Spinal cord (tissue), 10 donors: Measurements from ENCODE around the gene SLC16A14. TPM values are rescaled to one million over a fixed set of nuclear protein-coding genes. Genes with fewer than 3 reads are reported as not detected.

Experiments
- DNase-seq, 6 donors: peaks; one replicate each; pipeline versions ENCODE4 v3.0.0 to v3.0.0-alpha.2; 2013 to 2015; ENCODE audit warnings: low spot score in 6 of 6, low read depth in 4 of 6
- H3K27ac ChIP-seq: one replicate; pipeline ENCODE4 v1.5.1; 2013; ENCODE audit warnings: low read depth, low read length, control low read depth
- H3K27me3 ChIP-seq: one replicate; pipeline ENCODE4 v1.6.1; 2013; ENCODE audit warnings: low read length; ENCODE audit not compliant: control insufficient read depth, insufficient read depth
- H3K36me3 ChIP-seq: one replicate; pipeline ENCODE4 v1.6.1; 2013; ENCODE audit warnings: low read length; ENCODE audit not compliant: control insufficient read depth, insufficient read depth
- H3K4me1 ChIP-seq: one replicate; pipeline ENCODE4 v1.6.1; 2013; ENCODE audit warnings: low read length; ENCODE audit not compliant: control insufficient read depth, insufficient read depth
- H3K4me3 ChIP-seq: one replicate; pipeline ENCODE4 v1.5.1; 2013; ENCODE audit warnings: low read depth, low read length, control low read depth
- H3K9me3 ChIP-seq: one replicate; pipeline ENCODE4 v1.6.1; 2013; ENCODE audit warnings: low read length; ENCODE audit not compliant: control insufficient read depth, insufficient read depth
- WGBS: methylation state at CpG from one replicate; pipeline ENCODE4 v1.1.5; 2013; ENCODE audit warnings: missing lambda C conversion rate; ENCODE audit not compliant: insufficient coverage; 5-methylcytosine and 5-hydroxymethylcytosine counted together
- polyA plus RNA-seq, 2 donors: library from polyadenylated mRNA; unstranded; fragments of 120-200 nt; gene quantifications; one replicate each; pipeline ENCODE4 v1.2.1, GENCODE V29; 2013; ENCODE audit not compliant: insufficient read length in 2 of 2
- small RNA-seq: library from RNA; depleted of rRNA; stranded (forward); fragments of <200 nt; gene quantifications from one replicate; pipeline ENCODE3, GENCODE V24; 2014; ENCODE audit warnings: low replicate concordance
- total RNA-seq, 2 donors: library from RNA; depleted of rRNA in 1 of 2; stranded (reverse); fragments of 120-200 nt in 1 of 2; fragments of >200 nt in 1 of 2; gene quantifications; one replicate each; pipeline versions ENCODE4 v1.2.3 to v1.2.4, GENCODE V29; 2013 to 2014
- donor health status: healthy.

SLC16A14 gene
- total and polyA plus RNA-seq, 4 donors = 26.7 to 45.9 (median 37.2) TPM

DNA sequence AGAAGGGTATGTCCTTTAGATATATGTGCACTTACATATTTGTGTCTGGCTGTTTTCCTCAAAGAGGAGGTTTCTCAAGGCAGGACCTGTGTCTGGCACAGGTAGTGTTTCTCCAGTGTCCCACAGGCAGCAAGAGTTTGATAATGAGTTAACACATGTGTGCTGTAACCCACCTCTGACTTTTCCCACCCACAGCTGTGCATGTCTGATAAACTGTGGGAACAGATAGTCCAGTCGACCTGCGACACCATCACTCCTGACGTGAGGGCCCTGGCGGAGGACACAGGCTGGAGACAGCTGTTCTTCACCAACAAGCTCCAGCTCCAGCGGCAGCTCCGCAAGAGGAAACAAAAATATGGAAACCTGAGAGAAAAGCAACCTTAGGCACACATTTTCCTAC, 58.2 kb downstream of the SLC16A14 start:
- Histone ChIP-seq H3K4me1 (no peaks in the 10 kb centered on the region), H3K36me3 (peaks cover 7% of the 10 kb centered on the region), H3K27ac (no peak overlapping the region), H3K27me3 (no peaks in the 10 kb centered on the region), H3K4me3 (no peak overlapping the region), H3K9me3 (no peaks in the 10 kb centered on the region)
- 95% methylated on average over 6 of the region's 6 CpGs for WGBS
- no peak for DNase-seq

- no CpG with 5 or more reads among the region's 1 CpG for WGBS
- peak in 1 of 6 donors; percentile 2 for DNase-seq
- Histone ChIP-seq H3K4me3 (no peak overlapping the region), H3K36me3 (peaks cover 7% of the 10 kb centered on the region), H3K27ac (no peak overlapping the region), H3K27me3 (no peaks in the 10 kb centered on the region), H3K4me1 (no peaks in the 10 kb centered on the region), H3K9me3 (no peaks in the 10 kb centered on the region)
These were observed 60.0 kb downstream of the SLC16A14 start for GRCh38 chr2:230008708-230009066.

DNA sequence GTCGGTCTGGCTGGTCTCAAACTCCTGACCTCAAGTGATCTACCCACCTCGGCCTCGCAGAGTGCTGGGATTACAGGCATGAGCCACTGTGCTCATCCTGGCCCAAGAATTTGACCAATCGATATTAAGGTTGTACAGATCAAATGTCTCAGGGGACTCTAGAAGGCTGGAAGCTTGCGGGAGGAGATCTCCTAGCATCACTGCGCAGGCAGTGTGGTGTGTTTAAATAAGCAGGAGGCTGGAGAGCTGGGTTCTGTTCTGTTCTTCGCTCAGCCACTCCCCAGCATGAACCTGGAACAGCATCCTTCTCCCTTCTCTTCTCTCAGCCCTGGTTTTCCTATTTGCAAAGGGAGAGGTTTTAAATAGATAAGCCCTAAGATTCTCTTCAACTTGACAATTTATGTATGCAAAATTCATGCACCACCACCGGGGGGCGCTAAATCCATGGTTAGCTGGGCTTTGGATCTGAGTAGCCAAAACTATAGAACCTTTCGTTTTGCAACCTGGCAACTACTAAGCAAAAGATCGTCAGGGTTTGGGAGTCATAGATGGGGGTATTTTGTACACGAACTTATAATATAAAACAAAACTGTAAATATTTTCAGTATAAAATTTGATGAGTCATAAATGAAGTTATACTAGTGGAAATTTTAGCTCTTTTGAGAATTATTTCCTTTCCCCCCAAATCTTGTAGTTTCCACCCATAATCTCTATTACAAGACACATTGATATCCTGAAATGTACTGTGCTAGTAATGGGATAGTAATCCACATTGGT, 60.6 kb downstream of the SLC16A14 start:
- Histone ChIP-seq H3K4me3 (no peak overlapping the region), H3K27ac (no peak overlapping the region), H3K36me3 (peaks cover 7% of the 10 kb centered on the region), H3K27me3 (no peaks in the 10 kb centered on the region), H3K9me3 (no peaks in the 10 kb centered on the region), H3K4me1 (no peaks in the 10 kb centered on the region)
- WGBS = 93% methylated on average over 3 of the region's 12 CpGs
- peak; percentile 4 to 75 (median 19) for DNase-seq

- no CpG with 5 or more reads among the region's 6 CpGs for WGBS
- no peak overlapping the region for H3K27ac ChIP-seq
- no peaks in the 10 kb centered on the region for H3K27me3 ChIP-seq
- no peaks in the 10 kb centered on the region for H3K36me3 ChIP-seq
- no peak overlapping the region for H3K4me3 ChIP-seq
- no peak for DNase-seq
- no peaks in the 10 kb centered on the region for H3K4me1 ChIP-seq
- no peaks in the 10 kb centered on the region for H3K9me3 ChIP-seq
These were observed 68.4 kb downstream of the SLC16A14 start for GRCh38 chr2:230000118-230000841.

GRCh38 chr2:229997565-229997964, 71.2 kb downstream of the SLC16A14 start:
- no peaks in the 10 kb centered on the region for H3K36me3 ChIP-seq
- H3K4me1 ChIP-seq = no peaks in the 10 kb centered on the region

GRCh38 chr2:229996320-229996719, 72.4 kb downstream of the SLC16A14 start:
- Histone ChIP-seq H3K36me3 (no peaks in the 10 kb centered on the region), H3K27ac (no peak overlapping the region), H3K9me3 (no peaks in the 10 kb centered on the region), H3K4me3 (no peak overlapping the region), H3K4me1 (no peaks in the 10 kb centered on the region), H3K27me3 (no peaks in the 10 kb centered on the region)
- WGBS = 90% methylated on average over 2 of the region's 4 CpGs
- no peak for DNase-seq

More at GRCh38 chr2:229997565-229997964, 71.2 kb downstream of the SLC16A14 start:
- Histone ChIP-seq H3K4me3 (no peak overlapping the region), H3K27ac (no peak overlapping the region), H3K9me3 (no peaks in the 10 kb centered on the region), H3K27me3 (no peaks in the 10 kb centered on the region)
- WGBS = 89% methylated on average over 3 of the region's 3 CpGs
- DNase-seq = no peak

GRCh38 chr2:229993236-229993635, 75.5 kb downstream of the SLC16A14 start:
- no peak overlapping the region for H3K27ac ChIP-seq
- no peaks in the 10 kb centered on the region for H3K9me3 ChIP-seq
- no peaks in the 10 kb centered on the region for H3K27me3 ChIP-seq
- H3K4me1 ChIP-seq = no peaks in the 10 kb centered on the region
- H3K36me3 ChIP-seq = no peaks in the 10 kb centered on the region
- 71% methylated on average over 3 of the region's 6 CpGs for WGBS
- H3K4me3 ChIP-seq = no peak overlapping the region
- no peak for DNase-seq

Small RNA genes within 50 kb of the gene (small RNA-seq; reads per million reads assigned to genes)
- 0.08 reads per million for gene RNY4P19

Other genes starting within 250 kb of the SLC16A14 start
- gene TRIP12, start 146.9 kb downstream of the SLC16A14 start, total RNA-seq = 100 to 1,000 TPM; 179 to 233 TPM
- 100 to 1,000 TPM; 106 to 139 TPM for gene TRIP12, start 146.9 kb downstream of the SLC16A14 start, polyA plus RNA-seq
- 10 to 100 TPM in 1 of 2 donors, 1 to 10 TPM in 1; 9.3 to 10.6 TPM for gene FBXO36, start 146.4 kb downstream of the SLC16A14 start, total RNA-seq
- gene FBXO36, start 146.4 kb downstream of the SLC16A14 start, polyA plus RNA-seq = 1 to 10 TPM; 6.8 to 9.3 TPM
- 10 to 100 TPM in 1 of 2 donors, 1 to 10 TPM in 1; 6.8 to 21.3 TPM for gene SP110, start 151.1 kb upstream of the SLC16A14 start, total RNA-seq
- 10 to 100 TPM; 11.9 to 13.7 TPM for gene SP110, start 151.1 kb upstream of the SLC16A14 start, polyA plus RNA-seq
- gene SP140, start 156.8 kb upstream of the SLC16A14 start, total RNA-seq = 1 to 10 TPM in 1 of 2 donors, under 1 TPM in 1; 0.99 to 1.6 TPM
- 1 to 10 TPM; 1.2 to 1.3 TPM for gene SP140, start 156.8 kb upstream of the SLC16A14 start, polyA plus RNA-seq